Upper lobe of left lung (tissue), 6 donors: ENCODE results near the gene GABRR1. TPM values are rescaled to one million over a fixed set of nuclear protein-coding genes. Genes with fewer than 3 reads are reported as not detected.

Source experiments
- ATAC-seq, 2 donors: fragments of 200-7000 bp; cut with Tn5 transposase; one replicate each; pipeline ENCODE4 v1.9.1; 2022; ENCODE audit warnings: mild to moderate bottlenecking in 2 of 2, moderate library complexity in 2 of 2; ENCODE audit not compliant: low FRiP score in 2 of 2
- DNase-seq, 2 donors: peaks; one replicate each; pipeline ENCODE4 v3.0.0-alpha.2; 2019 to 2020
- H3K27ac ChIP-seq, 4 donors: fragments of 200-600 bp; sonication (generic); one replicate each; pipeline ENCODE4 v1.5.1; 2016 to 2019
- H3K27me3 ChIP-seq, 4 donors: fragments of 200-600 bp; sonication (generic); one replicate each; pipeline ENCODE4 v1.5.1; 2017 to 2019
- H3K36me3 ChIP-seq, 4 donors: fragments of 200-600 bp; sonication (generic); one replicate each; pipeline ENCODE4 v1.5.1; 2016 to 2019
- H3K4me1 ChIP-seq, 4 donors: fragments of 200-600 bp; sonication (generic); one replicate each; pipeline ENCODE4 v1.5.1; 2018 to 2019
- H3K4me3 ChIP-seq, 4 donors: fragments of 200-600 bp; sonication (generic); one replicate each; pipeline ENCODE4 v1.5.1; 2017 to 2019; ENCODE audit warnings: mild to moderate bottlenecking in 2 of 4, moderate library complexity in 1 of 4
- H3K9me3 ChIP-seq, 4 donors: fragments of 200-600 bp; sonication (generic); one replicate each; pipeline ENCODE4 v1.5.1; 2018 to 2019
- EP300 ChIP-seq, 4 donors: sonication (generic); formaldehyde crosslinking; IDR thresholded peaks; one replicate each; pipeline ENCODE4 v1.5.1; 2017; ENCODE audit warnings: antibody characterized with exemption in 4 of 4, control low read depth in 2 of 4
- POLR2A ChIP-seq, 4 donors: fragments of 450-650 bp; IDR thresholded peaks; one replicate each; pipeline ENCODE4 v1.5.1; 2016 to 2017; ENCODE audit warnings: antibody characterized with exemption in 4 of 4, mild to moderate bottlenecking in 2 of 4
- POLR2AphosphoS5 ChIP-seq, 2 donors: sonication (generic); formaldehyde crosslinking; IDR thresholded peaks; one replicate each; pipeline ENCODE4 v1.5.1; 2017; ENCODE audit warnings: antibody characterized with exemption in 2 of 2
- WGBS, 2 donors: methylation state at CpG; one replicate each; pipeline ENCODE4 v1.1.5; 2017 to 2018; 5-methylcytosine and 5-hydroxymethylcytosine counted together
- total RNA-seq, 6 donors: library from RNA; depleted of rRNA in 4 of 6; stranded (reverse); fragments of >200 nt in 4 of 6; gene quantifications; one replicate each; pipeline versions ENCODE4 v1.1.0 to v1.2.1, GENCODE V29; 2016 to 2021
- TF ChIP-seq, protein P1 (sequence below), 6 experiments: fragments of 450-650 bp in 4 of 6; fragments of 200-600 bp in 2 of 6; sonication (generic) in 2 of 6; IDR thresholded peaks; one replicate each; pipeline ENCODE4 v1.5.1; 2016 to 2019; ENCODE audit warnings: antibody characterized with exemption in 6 of 6
- donor health status: DM: no; HTN: no; CAD: no; lungs with moderate emphysema.
- donor health status: DM: no; HTN: yes; CAD: no; lungs with severe emphysema.

Gene GABRR1
- total RNA-seq, 6 donors from 2014 or later = not detected

DNA sequence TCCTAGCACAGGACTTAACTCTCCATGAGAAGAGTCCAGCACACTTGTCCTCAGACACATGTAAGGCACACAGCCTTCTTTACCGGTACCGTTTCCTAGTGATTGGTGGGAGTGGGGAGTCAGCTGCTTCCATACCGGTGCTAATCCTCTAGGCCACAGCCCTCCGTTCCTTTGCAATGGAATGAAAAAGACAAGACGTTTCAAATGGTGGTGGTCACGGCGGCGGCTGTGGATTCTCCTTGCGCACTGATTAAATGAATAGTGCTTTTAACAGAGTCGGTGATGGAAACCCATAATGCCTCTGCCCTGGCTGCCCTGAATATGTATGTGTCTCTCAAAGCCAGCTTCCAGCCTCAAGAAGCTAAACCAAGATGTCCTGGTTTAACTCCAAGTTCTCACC, 34.8 kb upstream of the GABRR1 start:
- Histone ChIP-seq H3K27me3 (no peaks in the 10 kb centered on the region), H3K4me1 (no peaks in the 10 kb centered on the region), H3K36me3 (no peaks in the 10 kb centered on the region), H3K27ac (no peak overlapping the region), H3K4me3 (no peak overlapping the region), H3K9me3 (no peaks in the 10 kb centered on the region)
- TF ChIP-seq, protein P1, sequence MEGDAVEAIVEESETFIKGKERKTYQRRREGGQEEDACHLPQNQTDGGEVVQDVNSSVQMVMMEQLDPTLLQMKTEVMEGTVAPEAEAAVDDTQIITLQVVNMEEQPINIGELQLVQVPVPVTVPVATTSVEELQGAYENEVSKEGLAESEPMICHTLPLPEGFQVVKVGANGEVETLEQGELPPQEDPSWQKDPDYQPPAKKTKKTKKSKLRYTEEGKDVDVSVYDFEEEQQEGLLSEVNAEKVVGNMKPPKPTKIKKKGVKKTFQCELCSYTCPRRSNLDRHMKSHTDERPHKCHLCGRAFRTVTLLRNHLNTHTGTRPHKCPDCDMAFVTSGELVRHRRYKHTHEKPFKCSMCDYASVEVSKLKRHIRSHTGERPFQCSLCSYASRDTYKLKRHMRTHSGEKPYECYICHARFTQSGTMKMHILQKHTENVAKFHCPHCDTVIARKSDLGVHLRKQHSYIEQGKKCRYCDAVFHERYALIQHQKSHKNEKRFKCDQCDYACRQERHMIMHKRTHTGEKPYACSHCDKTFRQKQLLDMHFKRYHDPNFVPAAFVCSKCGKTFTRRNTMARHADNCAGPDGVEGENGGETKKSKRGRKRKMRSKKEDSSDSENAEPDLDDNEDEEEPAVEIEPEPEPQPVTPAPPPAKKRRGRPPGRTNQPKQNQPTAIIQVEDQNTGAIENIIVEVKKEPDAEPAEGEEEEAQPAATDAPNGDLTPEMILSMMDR (IDR thresholded peaks at IDR 0.05) = no peak
- no peak for TF ChIP-seq POLR2AphosphoS5 (IDR thresholded peaks at IDR 0.05)
- TF ChIP-seq POLR2A (IDR thresholded peaks at IDR 0.05) = no peak
- TF ChIP-seq EP300 (IDR thresholded peaks at IDR 0.05) = no peak
- 96 to 98% methylated on average over 10 of the region's 10 CpGs for WGBS, 2 donors
- no peak for ATAC-seq
- DNase-seq = no peak

DNA sequence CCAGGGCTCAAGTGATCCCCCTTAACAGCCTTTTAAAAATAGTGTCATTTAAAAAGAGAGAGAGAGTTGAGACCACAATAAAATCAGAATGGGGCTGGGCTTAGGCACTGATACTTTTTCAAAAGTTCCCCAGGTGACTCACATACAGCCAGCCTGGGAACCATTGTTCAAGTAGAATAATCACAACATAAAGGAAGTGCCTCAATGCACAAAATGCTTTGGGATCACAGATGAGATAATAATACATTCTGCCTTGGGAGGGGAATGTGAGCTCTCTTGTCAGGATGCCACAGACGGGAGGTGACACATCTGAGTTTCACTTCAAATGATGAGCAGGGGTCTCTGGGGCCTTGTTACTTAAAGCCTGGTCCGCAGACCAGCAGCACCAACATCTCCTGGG, 34.0 kb upstream of the GABRR1 start:
- Histone ChIP-seq H3K36me3 (no peaks in the 10 kb centered on the region), H3K9me3 (no peaks in the 10 kb centered on the region), H3K27ac (no peak overlapping the region), H3K4me1 (no peaks in the 10 kb centered on the region), H3K4me3 (no peak overlapping the region), H3K27me3 (no peaks in the 10 kb centered on the region)
- no peak for TF ChIP-seq EP300 (IDR thresholded peaks at IDR 0.05)
- no peak for TF ChIP-seq POLR2AphosphoS5 (IDR thresholded peaks at IDR 0.05)
- TF ChIP-seq POLR2A (IDR thresholded peaks at IDR 0.05) = no peak
- DNase-seq = no peak
- ATAC-seq = no peak
- 81 to 90% methylated on average over 2 of the region's 2 CpGs for WGBS, 2 donors

DNA sequence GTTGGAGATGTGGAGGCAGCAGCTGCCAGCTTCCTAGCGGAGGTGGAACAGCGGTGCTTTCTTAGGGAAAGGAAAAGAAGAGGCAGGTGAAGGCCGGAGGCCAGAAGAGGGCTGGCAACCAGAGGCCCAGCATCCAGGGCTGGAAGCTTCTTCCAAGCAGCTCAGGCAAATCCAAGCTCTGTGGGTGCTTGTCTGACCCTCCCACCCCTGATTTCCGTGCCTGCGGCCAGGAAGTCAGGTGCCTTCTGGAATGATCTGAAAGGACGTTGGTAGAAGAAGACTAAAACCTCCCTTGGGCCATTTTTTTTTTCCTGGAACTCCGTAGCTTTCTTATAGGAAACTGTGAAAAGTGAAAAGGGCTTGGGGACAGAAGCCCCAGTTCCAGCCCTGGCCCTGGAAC, 33.1 kb upstream of the GABRR1 start:
- Histone ChIP-seq H3K4me3 (no peak overlapping the region), H3K27me3 (no peaks in the 10 kb centered on the region), H3K4me1 (no peaks in the 10 kb centered on the region), H3K36me3 (no peaks in the 10 kb centered on the region), H3K9me3 (no peaks in the 10 kb centered on the region), H3K27ac (no peak overlapping the region)
- TF ChIP-seq EP300 (IDR thresholded peaks at IDR 0.05) = no peak
- TF ChIP-seq POLR2A (IDR thresholded peaks at IDR 0.05) = no peak
- TF ChIP-seq POLR2AphosphoS5 (IDR thresholded peaks at IDR 0.05) = no peak
- no peak for ATAC-seq
- 74 to 89% methylated on average over 7 of the region's 7 CpGs for WGBS, 2 donors
- no peak for DNase-seq

DNA sequence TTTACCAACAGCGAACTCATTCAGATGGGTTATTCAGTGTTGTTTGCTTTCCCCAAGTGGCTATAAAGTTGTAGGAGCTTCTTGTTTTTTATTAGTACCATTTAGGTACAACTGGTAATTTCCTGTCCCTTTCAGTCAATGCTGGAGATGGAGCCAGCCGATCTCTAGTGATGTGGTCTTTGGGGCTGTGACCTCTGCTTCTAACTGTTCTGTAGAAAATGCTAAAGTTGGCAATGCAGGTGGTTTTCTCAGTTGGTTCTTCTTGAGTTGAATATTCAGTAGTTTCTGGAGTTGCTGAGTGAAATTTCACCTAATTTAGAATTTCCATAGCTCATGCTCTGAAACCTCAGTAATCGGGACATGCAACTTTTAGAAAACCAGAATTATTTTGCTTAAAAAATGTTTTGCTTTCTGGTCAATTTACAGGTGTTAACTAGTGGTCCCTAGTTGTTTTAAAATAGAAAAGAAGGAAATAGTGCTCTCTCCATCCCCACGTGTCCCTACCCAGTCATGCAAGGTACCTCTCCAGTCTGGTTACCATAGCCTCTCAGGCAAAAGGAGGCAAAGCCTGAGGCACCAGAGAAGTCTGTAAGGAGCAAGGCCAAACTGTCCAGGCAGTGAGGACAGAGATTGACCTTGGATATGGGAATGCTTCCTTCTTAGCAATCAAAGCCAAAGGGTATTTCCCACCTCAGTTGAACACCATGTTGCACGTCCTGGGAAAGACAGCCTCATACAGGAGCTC, 27.3 kb upstream of the GABRR1 start:
- Histone ChIP-seq H3K27ac (no peak overlapping the region), H3K4me3 (no peak overlapping the region), H3K27me3 (no peaks in the 10 kb centered on the region), H3K9me3 (no peaks in the 10 kb centered on the region), H3K36me3 (no peaks in the 10 kb centered on the region), H3K4me1 (no peaks in the 10 kb centered on the region)
- WGBS, 2 donors = 78 to 82% methylated on average over 5 of the region's 5 CpGs
- no peak for DNase-seq
- no peak for ATAC-seq
- TF ChIP-seq POLR2A (IDR thresholded peaks at IDR 0.05) = no peak
- TF ChIP-seq, protein P1 (IDR thresholded peaks at IDR 0.05) = no peak
- no peak for TF ChIP-seq POLR2AphosphoS5 (IDR thresholded peaks at IDR 0.05)
- TF ChIP-seq EP300 (IDR thresholded peaks at IDR 0.05) = no peak

DNA sequence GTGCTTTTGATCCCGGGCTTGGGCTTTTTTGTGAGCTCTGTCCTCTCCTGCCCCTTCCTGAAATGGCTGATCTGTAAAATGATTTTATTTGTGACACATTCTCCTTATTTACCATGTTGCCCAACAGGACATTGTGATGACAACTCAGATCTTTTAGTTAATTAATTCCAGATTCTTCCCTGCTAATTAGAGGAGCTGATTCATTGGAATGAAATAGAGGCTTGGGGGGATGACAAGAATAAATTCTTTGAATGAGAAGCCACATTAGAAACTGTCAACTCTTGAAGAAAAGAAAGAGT, 26.1 kb upstream of the GABRR1 start:
- no peak overlapping the region for H3K27ac ChIP-seq
- H3K9me3 ChIP-seq = no peaks in the 10 kb centered on the region
- 50 to 54% methylated on average over 1 of the region's 1 CpG for WGBS, 2 donors
- ATAC-seq = no peak
- no peak for DNase-seq
- no peaks in the 10 kb centered on the region for H3K36me3 ChIP-seq
- TF ChIP-seq EP300 (IDR thresholded peaks at IDR 0.05) = no peak
- TF ChIP-seq, protein P1 (IDR thresholded peaks at IDR 0.05) = no peak
- no peak for TF ChIP-seq POLR2AphosphoS5 (IDR thresholded peaks at IDR 0.05)
- no peaks in the 10 kb centered on the region for H3K4me1 ChIP-seq
- no peaks in the 10 kb centered on the region for H3K27me3 ChIP-seq
- H3K4me3 ChIP-seq = no peak overlapping the region
